Right atrium auricular region (tissue), 2 donors: ENCODE results near the gene JAML. TPM values are rescaled to one million over a fixed set of nuclear protein-coding genes. Genes with fewer than 3 reads are reported as not detected.
A peak's percentile ranks its signal among the peaks of the same experiment; 100 is the strongest.
"Not testable (repeated sequence)": the region's sequence is repeated elsewhere in the genome, so short reads cannot be mapped to it uniquely, and the experiment has no call there.

Source experiments
- DNase-seq: peaks from one replicate; pipeline ENCODE4 v3.0.0-alpha.2; 2019; ENCODE audit warnings: low spot score
- H3K27ac ChIP-seq, 2 donors: fragments of 200-600 bp; sonication (generic); 1 replicate in 1 of 2; 2 replicates in 1 of 2; pipeline ENCODE4 v1.5.1; 2016 to 2019
- H3K27me3 ChIP-seq, 2 donors: fragments of 200-600 bp; sonication (generic); one replicate each; pipeline versions ENCODE4 v1.5.1 to v1.6.0; 2017 to 2019
- H3K36me3 ChIP-seq: fragments of 200-600 bp; sonication (generic); one replicate; pipeline ENCODE4 v1.5.1; 2016
- H3K4me1 ChIP-seq, 2 donors: fragments of 200-600 bp; sonication (generic); one replicate each; pipeline versions ENCODE4 v1.5.1 to v1.6.0; 2017 to 2019
- H3K4me3 ChIP-seq, 2 donors: fragments of 200-600 bp; sonication (generic); 1 replicate in 1 of 2; 2 replicates in 1 of 2; pipeline ENCODE4 v1.5.1; 2017 to 2019; ENCODE audit warnings: mild to moderate bottlenecking in 1 of 2, moderate library complexity in 1 of 2
- H3K9me3 ChIP-seq, 2 donors: fragments of 200-600 bp; sonication (generic); one replicate each; pipeline ENCODE4 v1.5.1; 2019
- CTCF ChIP-seq, 2 donors: fragments of 200-600 bp; sonication (generic); IDR thresholded peaks; one replicate each; pipeline ENCODE4 v1.5.1; 2019; ENCODE audit warnings: antibody characterized with exemption in 2 of 2
- total RNA-seq, 2 donors: library from RNA; depleted of rRNA; stranded (reverse); fragments of >200 nt; gene quantifications; one replicate each; pipeline ENCODE4 v1.1.0, GENCODE V29; 2016

Gene JAML
- total RNA-seq, 2 donors from 2014 or later, result 0.48 to 2.2 TPM

- TF ChIP-seq CTCF (IDR thresholded peaks at IDR 0.05), result no peak
- H3K27ac ChIP-seq, result no peak overlapping the region
- H3K9me3 ChIP-seq, result no peaks in the 10 kb centered on the region
- H3K27me3 ChIP-seq, result no peaks in the 10 kb centered on the region
- peaks cover 0 to 7% of the 10 kb centered on the region in 2 donors for H3K4me1 ChIP-seq
- H3K36me3 ChIP-seq, result no peaks in the 10 kb centered on the region
- DNase-seq, result no peak
- H3K4me3 ChIP-seq, result no peak overlapping the region
Measured at GRCh38 chr11:118200497-118200896, 24.3 kb downstream of the JAML start.

GRCh38 chr11:118199135-118199534, 25.7 kb downstream of the JAML start:
- no peaks in the 10 kb centered on the region for H3K36me3 ChIP-seq
- H3K9me3 ChIP-seq, result no peaks in the 10 kb centered on the region
- H3K27ac ChIP-seq, result no peak overlapping the region
- TF ChIP-seq CTCF (IDR thresholded peaks at IDR 0.05), result no peak
- no peaks in the 10 kb centered on the region for H3K27me3 ChIP-seq
- no peak overlapping the region for H3K4me3 ChIP-seq
- DNase-seq, result no peak
- H3K4me1 ChIP-seq, result peaks cover 0 to 21% of the 10 kb centered on the region in 2 donors

GRCh38 chr11:118198370-118198769, 26.4 kb downstream of the JAML start:
- Histone ChIP-seq H3K9me3 (no peaks in the 10 kb centered on the region), H3K27me3 (no peaks in the 10 kb centered on the region), H3K27ac (no peak overlapping the region), H3K4me3 (no peak overlapping the region), H3K4me1 (peaks cover 0 to 24% of the 10 kb centered on the region in 2 donors), H3K36me3 (no peaks in the 10 kb centered on the region)
- peak; percentile 80 for DNase-seq
- TF ChIP-seq CTCF (IDR thresholded peaks at IDR 0.05), result peak; percentile 88 to 91

- peak overlapping the region; percentile 76 to 78 for H3K27ac ChIP-seq
- no peaks in the 10 kb centered on the region for H3K9me3 ChIP-seq
- H3K27me3 ChIP-seq, result no peaks in the 10 kb centered on the region
- peaks cover 0 to 24% of the 10 kb centered on the region in 2 donors for H3K4me1 ChIP-seq
- no peaks in the 10 kb centered on the region for H3K36me3 ChIP-seq
- TF ChIP-seq CTCF (IDR thresholded peaks at IDR 0.05), result no peak
- peak; percentile 95 for DNase-seq
- H3K4me3 ChIP-seq, result no peak overlapping the region
Measured at GRCh38 chr11:118194835-118195627, 29.8 kb downstream of the JAML start.

- Histone ChIP-seq H3K27ac (peak overlapping the region; percentile 76 to 78), H3K4me3 (no peak overlapping the region), H3K27me3 (no peaks in the 10 kb centered on the region), H3K4me1 (peaks cover 0 to 24% of the 10 kb centered on the region in 2 donors), H3K36me3 (no peaks in the 10 kb centered on the region), H3K9me3 (no peaks in the 10 kb centered on the region)
- no peak for DNase-seq
- no peak for TF ChIP-seq CTCF (IDR thresholded peaks at IDR 0.05)
Measured at GRCh38 chr11:118193910-118194566, 30.8 kb downstream of the JAML start.

- H3K4me1 ChIP-seq, result peaks cover 0 to 19% of the 10 kb centered on the region in 2 donors
- H3K36me3 ChIP-seq, H3K4me3 ChIP-seq, H3K27ac ChIP-seq, H3K27me3 ChIP-seq, H3K9me3 ChIP-seq, DNase-seq: not testable (repeated sequence)
Measured at GRCh38 chr11:118192817-118193216, 32.0 kb downstream of the JAML start.

- H3K36me3 ChIP-seq, H3K4me3 ChIP-seq, H3K9me3 ChIP-seq, DNase-seq, H3K27me3 ChIP-seq, H3K27ac ChIP-seq: not testable (repeated sequence)
- H3K4me1 ChIP-seq, result peaks cover 0 to 19% of the 10 kb centered on the region in 2 donors
Measured at GRCh38 chr11:118190942-118191506, 33.8 kb downstream of the JAML start.
